CD4-positive, alpha-beta T cell treated with Interleukin-21 for 1 hour (primary cell): ENCODE measurements around the gene ARHGAP28.
"Not testable (repeated sequence)": the region's sequence is repeated elsewhere in the genome, so short reads cannot be mapped to it uniquely, and the experiment has no call there.

ENCODE experiments used
- DNase-seq: peaks from one replicate; pipeline ENCODE4 v3.0.0-alpha.2; 2020

ARHGAP28 gene

GRCh38 chr18:6827566-6827965 is 98.0 kb downstream of the ARHGAP28 start:
- not testable (repeated sequence) for DNase-seq

- no peak for DNase-seq
These were observed 101.4 kb downstream of the ARHGAP28 start for GRCh38 chr18:6830916-6831315.

GRCh38 chr18:6835345-6835744 is 105.8 kb downstream of the ARHGAP28 start:
- DNase-seq = no peak

GRCh38 chr18:6836331-6836730 is 106.8 kb downstream of the ARHGAP28 start:
- DNase-seq = no peak

- no peak for DNase-seq
These were observed 108.4 kb downstream of the ARHGAP28 start for GRCh38 chr18:6837904-6838303.

- no peak for DNase-seq
These were observed 112.6 kb downstream of the ARHGAP28 start for GRCh38 chr18:6842081-6842480.

- DNase-seq = no peak
These were observed 113.8 kb downstream of the ARHGAP28 start for GRCh38 chr18:6843308-6843707.

- DNase-seq = not testable (repeated sequence)
These were observed 116.0 kb downstream of the ARHGAP28 start for GRCh38 chr18:6845521-6845920.

GRCh38 chr18:6850396-6850795 is 120.9 kb downstream of the ARHGAP28 start:
- DNase-seq = no peak

GRCh38 chr18:6851480-6851879 is 122.0 kb downstream of the ARHGAP28 start:
- no peak for DNase-seq

GRCh38 chr18:6854811-6855210 is 125.3 kb downstream of the ARHGAP28 start:
- DNase-seq = no peak

GRCh38 chr18:6855767-6856166 is 126.3 kb downstream of the ARHGAP28 start:
- DNase-seq = no peak

GRCh38 chr18:6857300-6857699 is 127.8 kb downstream of the ARHGAP28 start:
- no peak for DNase-seq

- no peak for DNase-seq
These were observed 130.3 kb downstream of the ARHGAP28 start for GRCh38 chr18:6859676-6860422.

GRCh38 chr18:6860804-6861448 is 131.4 kb downstream of the ARHGAP28 start:
- no peak for DNase-seq

GRCh38 chr18:6865251-6865650 is 135.7 kb downstream of the ARHGAP28 start:
- DNase-seq = no peak

- DNase-seq = no peak
These were observed 137.1 kb downstream of the ARHGAP28 start for GRCh38 chr18:6866552-6867085.

GRCh38 chr18:6868033-6868432 is 138.5 kb downstream of the ARHGAP28 start:
- no peak for DNase-seq

- no peak for DNase-seq
These were observed 142.1 kb downstream of the ARHGAP28 start for GRCh38 chr18:6871566-6871965.

GRCh38 chr18:6873040-6873751 is 143.7 kb downstream of the ARHGAP28 start:
- no peak for DNase-seq

GRCh38 chr18:6874315-6874714 is 144.8 kb downstream of the ARHGAP28 start:
- no peak for DNase-seq

- DNase-seq = no peak
These were observed 146.2 kb downstream of the ARHGAP28 start for GRCh38 chr18:6875749-6876148.

GRCh38 chr18:6876641-6877041 is 147.1 kb downstream of the ARHGAP28 start:
- no peak for DNase-seq

GRCh38 chr18:6877288-6877687 is 147.8 kb downstream of the ARHGAP28 start:
- DNase-seq = no peak
